ENCODE results near the gene GOSR2. TPM values are rescaled to one million over a fixed set of nuclear protein-coding genes. Genes with fewer than 3 reads are reported as not detected.

GOSR2 gene
- 27.6 TPM for polyA plus RNA-seq (2013, experiment 1 of 2)
- polyA plus RNA-seq (2013, experiment 2 of 2), result 27.2 TPM

GRCh38 chr17:46922804-46923635 lies at the start of gene GOSR2:
GOSR2 (plus strand) TSS chr17:46923160; CDS start chr17:46923193, 33 bp downstream.
- Histone ChIP-seq H3K4me1 (ENCODE audit: insufficient read depth, low read length) (peaks cover 5% of the 10 kb centered on the region; the same call in 1 of the 2 replicates), H3K36me3 (ENCODE audit: insufficient read depth, low read length) (no peaks in the 10 kb centered on the region), H3K27me3 (ENCODE audit: insufficient read depth, low read length) (no peaks in the 10 kb centered on the region), H3K4me3 (ENCODE audit: low read length) (peak within 1 kb of the TSS; percentile 95), H3K9me3 (ENCODE audit: insufficient read depth, low read depth, low read length) (no peaks in the 10 kb centered on the region), H3K27ac (ENCODE audit: low read depth, low read length) (peak within 1 kb of the TSS; percentile 99), H3K9ac (ENCODE audit: low read depth, low read length) (peak within 1 kb of the TSS; percentile 97)
- under 1% methylated on average over 52 of the region's 52 CpGs for WGBS

- Histone ChIP-seq H3K27ac (ENCODE audit: low read depth, low read length) (no peak overlapping the region), H3K27me3 (ENCODE audit: insufficient read depth, low read length) (no peaks in the 10 kb centered on the region), H3K9ac (ENCODE audit: low read depth, low read length) (no peak overlapping the region), H3K4me3 (ENCODE audit: low read length) (no peak overlapping the region), H3K4me1 (ENCODE audit: insufficient read depth, low read length) (no peaks in the 10 kb centered on the region), H3K9me3 (ENCODE audit: insufficient read depth, low read depth, low read length) (no peaks in the 10 kb centered on the region), H3K36me3 (ENCODE audit: insufficient read depth, low read length) (no peaks in the 10 kb centered on the region)
- WGBS, result 93% methylated on average over 6 of the region's 7 CpGs
Observed at GRCh38 chr17:46873941-46874645, 48.9 kb upstream of the GOSR2 start.

- H3K4me3 ChIP-seq (ENCODE audit: low read length), result no peak overlapping the region
- no peaks in the 10 kb centered on the region for H3K36me3 ChIP-seq (ENCODE audit: insufficient read depth, low read length)
- no peaks in the 10 kb centered on the region for H3K4me1 ChIP-seq (ENCODE audit: insufficient read depth, low read length)
- no peak overlapping the region for H3K9ac ChIP-seq (ENCODE audit: low read depth, low read length)
- H3K27me3 ChIP-seq (ENCODE audit: insufficient read depth, low read length), result no peaks in the 10 kb centered on the region
- WGBS, result 90% methylated on average over 16 of the region's 16 CpGs
- H3K27ac ChIP-seq (ENCODE audit: low read depth, low read length), result no peak overlapping the region
- H3K9me3 ChIP-seq (ENCODE audit: insufficient read depth, low read depth, low read length), result no peaks in the 10 kb centered on the region
Observed at GRCh38 chr17:46874906-46875305, 48.1 kb upstream of the GOSR2 start.

GRCh38 chr17:46875849-46876352 lies 47.1 kb upstream of the GOSR2 start:
- Histone ChIP-seq H3K4me3 (ENCODE audit: low read length) (no peak overlapping the region), H3K27me3 (ENCODE audit: insufficient read depth, low read length) (no peaks in the 10 kb centered on the region), H3K9me3 (ENCODE audit: insufficient read depth, low read depth, low read length) (no peaks in the 10 kb centered on the region), H3K27ac (ENCODE audit: low read depth, low read length) (no peak overlapping the region), H3K4me1 (ENCODE audit: insufficient read depth, low read length) (no peaks in the 10 kb centered on the region), H3K9ac (ENCODE audit: low read depth, low read length) (no peak overlapping the region), H3K36me3 (ENCODE audit: insufficient read depth, low read length) (no peaks in the 10 kb centered on the region)
- 92% methylated on average over 13 of the region's 13 CpGs for WGBS

- H3K36me3 ChIP-seq (ENCODE audit: insufficient read depth, low read length), result no peaks in the 10 kb centered on the region
- no peak overlapping the region for H3K9ac ChIP-seq (ENCODE audit: low read depth, low read length)
- no peaks in the 10 kb centered on the region for H3K9me3 ChIP-seq (ENCODE audit: insufficient read depth, low read depth, low read length)
- WGBS, result 72% methylated on average over 12 of the region's 12 CpGs
- H3K27ac ChIP-seq (ENCODE audit: low read depth, low read length), result no peak overlapping the region
- H3K4me1 ChIP-seq (ENCODE audit: insufficient read depth, low read length), result no peaks in the 10 kb centered on the region
- H3K27me3 ChIP-seq (ENCODE audit: insufficient read depth, low read length), result no peaks in the 10 kb centered on the region
- H3K4me3 ChIP-seq (ENCODE audit: low read length), result no peak overlapping the region
Observed at GRCh38 chr17:46876353-46876887, 46.5 kb upstream of the GOSR2 start.

GRCh38 chr17:46876926-46877325 lies 46.0 kb upstream of the GOSR2 start:
- no peak overlapping the region for H3K27ac ChIP-seq (ENCODE audit: low read depth, low read length)
- H3K9me3 ChIP-seq (ENCODE audit: insufficient read depth, low read depth, low read length), result no peaks in the 10 kb centered on the region
- WGBS, result 88% methylated on average over 4 of the region's 4 CpGs
- H3K27me3 ChIP-seq (ENCODE audit: insufficient read depth, low read length), result no peaks in the 10 kb centered on the region
- no peak overlapping the region for H3K4me3 ChIP-seq (ENCODE audit: low read length)
- H3K9ac ChIP-seq (ENCODE audit: low read depth, low read length), result no peak overlapping the region
- no peaks in the 10 kb centered on the region for H3K36me3 ChIP-seq (ENCODE audit: insufficient read depth, low read length)
- no peaks in the 10 kb centered on the region for H3K4me1 ChIP-seq (ENCODE audit: insufficient read depth, low read length)

- H3K9ac ChIP-seq (ENCODE audit: low read depth, low read length), result no peak overlapping the region
- H3K4me1 ChIP-seq (ENCODE audit: insufficient read depth, low read length), result no peaks in the 10 kb centered on the region
- WGBS, result 84% methylated on average over 6 of the region's 6 CpGs
- no peaks in the 10 kb centered on the region for H3K36me3 ChIP-seq (ENCODE audit: insufficient read depth, low read length)
- no peaks in the 10 kb centered on the region for H3K27me3 ChIP-seq (ENCODE audit: insufficient read depth, low read length)
- no peak overlapping the region for H3K4me3 ChIP-seq (ENCODE audit: low read length)
- no peaks in the 10 kb centered on the region for H3K9me3 ChIP-seq (ENCODE audit: insufficient read depth, low read depth, low read length)
- H3K27ac ChIP-seq (ENCODE audit: low read depth, low read length), result no peak overlapping the region
Observed at GRCh38 chr17:46877466-46877865, 45.5 kb upstream of the GOSR2 start.

- 90% methylated on average over 6 of the region's 6 CpGs for WGBS
- Histone ChIP-seq H3K4me3 (ENCODE audit: low read length) (no peak overlapping the region), H3K9ac (ENCODE audit: low read depth, low read length) (no peak overlapping the region)
Observed at GRCh38 chr17:46878055-46878454, 44.9 kb upstream of the GOSR2 start.

GRCh38 chr17:46879101-46879500 lies 43.9 kb upstream of the GOSR2 start:
- H3K9me3 ChIP-seq (ENCODE audit: insufficient read depth, low read depth, low read length), result no peaks in the 10 kb centered on the region

More at GRCh38 chr17:46878055-46878454, 44.9 kb upstream of the GOSR2 start:
- no peaks in the 10 kb centered on the region for H3K36me3 ChIP-seq (ENCODE audit: insufficient read depth, low read length)
- H3K27ac ChIP-seq (ENCODE audit: low read depth, low read length), result no peak overlapping the region
- no peaks in the 10 kb centered on the region for H3K27me3 ChIP-seq (ENCODE audit: insufficient read depth, low read length)
- H3K4me1 ChIP-seq (ENCODE audit: insufficient read depth, low read length), result no peaks in the 10 kb centered on the region
- H3K9me3 ChIP-seq (ENCODE audit: insufficient read depth, low read depth, low read length), result no peaks in the 10 kb centered on the region

GRCh38 chr17:46881015-46881414 lies 41.9 kb upstream of the GOSR2 start:
- Histone ChIP-seq H3K9me3 (ENCODE audit: insufficient read depth, low read depth, low read length) (no peaks in the 10 kb centered on the region), H3K36me3 (ENCODE audit: insufficient read depth, low read length) (no peaks in the 10 kb centered on the region), H3K27me3 (ENCODE audit: insufficient read depth, low read length) (no peaks in the 10 kb centered on the region), H3K4me3 (ENCODE audit: low read length) (no peak overlapping the region), H3K27ac (ENCODE audit: low read depth, low read length) (no peak overlapping the region), H3K9ac (ENCODE audit: low read depth, low read length) (no peak overlapping the region), H3K4me1 (ENCODE audit: insufficient read depth, low read length) (no peaks in the 10 kb centered on the region)
- WGBS, result 83% methylated on average over 5 of the region's 5 CpGs

More at GRCh38 chr17:46879101-46879500, 43.9 kb upstream of the GOSR2 start:
- H3K27ac ChIP-seq (ENCODE audit: low read depth, low read length), result no peak overlapping the region
- H3K9ac ChIP-seq (ENCODE audit: low read depth, low read length), result no peak overlapping the region
- no peaks in the 10 kb centered on the region for H3K4me1 ChIP-seq (ENCODE audit: insufficient read depth, low read length)
- H3K27me3 ChIP-seq (ENCODE audit: insufficient read depth, low read length), result no peaks in the 10 kb centered on the region
- 87% methylated on average over 7 of the region's 7 CpGs for WGBS
- no peaks in the 10 kb centered on the region for H3K36me3 ChIP-seq (ENCODE audit: insufficient read depth, low read length)
- no peak overlapping the region for H3K4me3 ChIP-seq (ENCODE audit: low read length)

- Histone ChIP-seq H3K9me3 (ENCODE audit: insufficient read depth, low read depth, low read length) (no peaks in the 10 kb centered on the region), H3K36me3 (ENCODE audit: insufficient read depth, low read length) (no peaks in the 10 kb centered on the region), H3K27ac (ENCODE audit: low read depth, low read length) (no peak overlapping the region), H3K4me1 (ENCODE audit: insufficient read depth, low read length) (no peaks in the 10 kb centered on the region), H3K4me3 (ENCODE audit: low read length) (no peak overlapping the region), H3K27me3 (ENCODE audit: insufficient read depth, low read length) (no peaks in the 10 kb centered on the region), H3K9ac (ENCODE audit: low read depth, low read length) (no peak overlapping the region)
- 89% methylated on average over 8 of the region's 8 CpGs for WGBS
Observed at GRCh38 chr17:46882666-46883065, 40.3 kb upstream of the GOSR2 start.
